K562 (cell line): ENCODE data around the gene NPDC1. TPM values are rescaled to one million over a fixed set of nuclear protein-coding genes. Genes with fewer than 3 reads are reported as not detected.

ENCODE experiments used
- ATAC-seq: fragments of 200-7000 bp; cut with Tn5 transposase; 3 replicates; pipeline ENCODE4 v1.9.1; 2020; ENCODE audit warnings: moderate library complexity
- BruUV-seq: library from RNA; stranded (reverse); fragments of 400-500 nt; replicated peaks from 2 replicates; lab custom pipeline; 2021; lab: Mats Ljungman, UMichigan
- CTCF ChIA-PET: fragments of 300-600 bp; formaldehyde crosslinking; extraction: SDS; loops from one replicate; lab custom pipeline; 2021; ENCODE audit warnings: low intra/inter-chr PET ratio; lab: Yijun Ruan, JAX
- POLR2A ChIA-PET: fragments of 300-600, 350-650 bp; sonication (Branson Sonifier 250); formaldehyde crosslinking; extraction: SDS; loops from one replicate; lab custom pipeline; 2021; ENCODE audit warnings: antibody characterized with exemption, inconsistent platforms; lab: Yijun Ruan, JAX
- DNase-seq, 4 experiments: peaks; one replicate each; pipeline versions ENCODE4 v3.0.0 to v3.0.0-alpha.2; 2011 to 2018; ENCODE audit warnings: low spot score in 3 of 4, mixed read lengths in 3 of 4; ENCODE audit errors: extremely low read depth in 1 of 4
- FAIRE-seq: peaks from 2 replicates; lab custom pipeline; 2011; peaks lifted over from hg19 to GRCh38; lab: Jason Lieb, UNC
- H2AFZ ChIP-seq: 2 replicates; pipeline ENCODE4 v1.6.0; 2011; ENCODE audit warnings: low read depth, low read length, control low read depth, inconsistent platforms
- H3K27ac ChIP-seq: fragments of 200-600 bp; 3 replicates; pipeline ENCODE4 v1.8.0; 2011; ENCODE audit warnings: low read depth, mild to moderate bottlenecking, control low read depth, inconsistent platforms, low read length, moderate library complexity, mixed read lengths; ENCODE audit errors: extremely low read depth
- H3K27me3 ChIP-seq, 2 experiments: fragments of 300-600 bp in 1 of 2; 2 replicates in 1 of 2; 3 replicates in 1 of 2; pipeline versions ENCODE4 v1.6.0 to v1.8.0; 2011; ENCODE audit warnings: inconsistent platforms in 2 of 2, low read length in 2 of 2, mild to moderate bottlenecking in 1 of 2, mixed read lengths in 1 of 2, moderate library complexity in 1 of 2; ENCODE audit not compliant: control insufficient read depth in 2 of 2, insufficient read depth in 2 of 2
- H3K36me3 ChIP-seq: fragments of 300-600 bp; 3 replicates; pipeline ENCODE4 v1.8.0; 2011; ENCODE audit warnings: mild to moderate bottlenecking, low read length, inconsistent platforms; ENCODE audit not compliant: control insufficient read depth, insufficient read depth
- H3K4me1 ChIP-seq, 2 experiments: fragments of 200-600 bp in 1 of 2; replicated peaks in 1 of 2; 2 replicates in 1 of 2; 3 replicates in 1 of 2; pipeline versions ENCODE4 v1.5.1 to v1.8.0; 2011; ENCODE audit warnings: inconsistent platforms in 2 of 2, low read length in 2 of 2, mild to moderate bottlenecking in 1 of 2, mixed read lengths in 1 of 2, moderate library complexity in 1 of 2; ENCODE audit not compliant: control insufficient read depth in 2 of 2, insufficient read depth in 2 of 2
- H3K4me2 ChIP-seq: 2 replicates; pipeline ENCODE4 v1.6.1; 2011; ENCODE audit warnings: low read length, control low read depth, inconsistent platforms, mixed read lengths; ENCODE audit not compliant: insufficient read depth
- H3K4me3 ChIP-seq: fragments of 200-600 bp; sonication (generic), shearing (Covaris generic); 2 replicates; pipeline ENCODE4 v1.5.1; 2016; ENCODE audit warnings: control low read depth, inconsistent platforms
- H3K79me2 ChIP-seq: fragments of 200-600 bp; 3 replicates; pipeline ENCODE4 v1.8.0; 2011; ENCODE audit warnings: low read length, inconsistent platforms; ENCODE audit not compliant: control insufficient read depth, insufficient read depth
- H3K9ac ChIP-seq, 2 experiments: 2 replicates each; pipeline versions ENCODE4 v1.6.0 to v1.6.1; 2011; ENCODE audit warnings: low read depth in 2 of 2, low read length in 2 of 2, control low read depth in 1 of 2, inconsistent platforms in 1 of 2, mild to moderate bottlenecking in 1 of 2, mixed read lengths in 1 of 2; ENCODE audit not compliant: insufficient read depth in 1 of 2
- H3K9me1 ChIP-seq: one replicate; pipeline ENCODE4 v1.6.0; 2011; ENCODE audit warnings: inconsistent platforms, mild to moderate bottlenecking, low read length, moderate library complexity; ENCODE audit not compliant: control insufficient read depth, insufficient read depth
- H3K9me3 ChIP-seq: replicated peaks from 2 replicates; pipeline ENCODE4 v1.5.1; 2011; ENCODE audit warnings: low read depth, low read length, inconsistent platforms; ENCODE audit not compliant: control insufficient read depth, insufficient read depth
- H4K20me1 ChIP-seq: replicated peaks from 2 replicates; pipeline ENCODE4 v1.6.1; 2011; ENCODE audit warnings: low read length, inconsistent platforms, mixed read lengths; ENCODE audit not compliant: control insufficient read depth, insufficient read depth
- ATF3 ChIP-seq, 2 experiments: fragments of 450-650 bp in 1 of 2; sonication (generic) in 1 of 2; formaldehyde crosslinking in 1 of 2; IDR thresholded peaks in 1 of 2; conservative IDR thresholded peaks in 1 of 2; 2 replicates each; pipeline versions ENCODE4 v1.6.1 to v1.8.1; 2016 to 2023; ENCODE audit warnings: mild to moderate bottlenecking in 2 of 2, moderate library complexity in 2 of 2, inconsistent platforms in 1 of 2, missing genetic modification reagents in 1 of 2
- ZFP36 ChIP-seq: fragments of 150-350 bp; IDR thresholded peaks from 2 replicates; pipeline ENCODE4 v1.6.1; 2018; ENCODE audit warnings: low read length, low read depth; ENCODE audit not compliant: partially characterized antibody
- ZNF785 ChIP-seq: fragments of 250-450 bp; sonication (Bioruptor Pico); IDR thresholded peaks from 2 replicates; pipeline ENCODE4 v1.4.0; 2020; ENCODE audit warnings: mild to moderate bottlenecking
- WGBS: fragments of 100-300 bp; shearing (Covaris generic); methylation state at CpG from one replicate; pipeline ENCODE4 v1.1.6; 2016; ENCODE audit warnings: low coverage, mixed read lengths; ENCODE audit not compliant: insufficient coverage; ENCODE audit errors: missing lambda C conversion rate; 5-methylcytosine and 5-hydroxymethylcytosine counted together
- in situ Hi-C: fragments of 300-500 bp; cut with MboI; formaldehyde crosslinking; loops from 4 replicates; pipeline ENCODE4 v1.15.0; 2018; ENCODE audit warnings: inconsistent platforms, mixed read lengths
- intact Hi-C: fragments of 100-400 bp; cut with micrococcal nuclease; formaldehyde crosslinking; loops from 2 replicates; pipeline ENCODE4 v1.14.2; 2022
- polyA plus RNA-seq, 8 experiments: library from polyadenylated mRNA; depleted of rRNA in 4 of 8; stranded (reverse) in 5 of 8; unstranded in 3 of 8; fragments of >200 nt; fragmentation: Nextera tagmentation in 2 of 8; fragmentation: Illumina TruSeq in 1 of 8; extraction: Ambion mirVana in 2 of 8; extraction: Trizol in 1 of 8; gene quantifications; 2 replicates each; pipeline versions ENCODE4 v1.2.1 to v1.2.3, GENCODE V29; 2011 to 2014; ENCODE audit warnings: inconsistent platforms in 1 of 8, missing spikeins in 1 of 8
- total RNA-seq, 7 experiments: library from RNA; depleted of rRNA in 6 of 7; stranded (reverse); fragments of >200 nt in 6 of 7; fragmentation: Illumina TruSeq in 2 of 7; extraction: Trizol in 2 of 7; gene quantifications; 2 replicates each; pipeline versions ENCODE4 v1.2.1 to v1.2.3, GENCODE V29; 2011 to 2021; ENCODE audit warnings: low replicate concordance in 1 of 7

The NPDC1 gene
- total and polyA plus RNA-seq, 9 of the 15 experiments (the other 6 are each of a cell fraction or from before 2014, with no cell fraction given), result 0.06 to 2.1 (median 0.53) TPM; not detected in 3

- H3K27ac ChIP-seq, result no peak overlapping the region
- no peak for DNase-seq
- no peak for TF ChIP-seq ZFP36
- peak; percentile 9; the same call in 1 of the 2 replicates for TF ChIP-seq ATF3 (IDR thresholded peaks at IDR 0.05)
- no peak for TF ChIP-seq ATF3 (CRISPR knock-in tag; conservative IDR thresholded peaks at IDR 0.05)
- TF ChIP-seq ZNF785 (CRISPR knock-in tag), result no peak
- TF ChIP-seq, all 486 proteins: peak for 1
- Histone ChIP-seq H2AFZ (no peak overlapping the region), H3K4me1 (peaks cover 30 to 75% of the 10 kb centered on the region in 2 experiments), H3K9ac (no peak overlapping the region; a peak in 1 of 4 replicates), H4K20me1 (no peaks in the 10 kb centered on the region), H3K4me2 (no peak overlapping the region), H3K27me3 (no peaks in the 10 kb centered on the region), H3K9me1 (no peaks in the 10 kb centered on the region), H3K79me2 (peaks cover 18% of the 10 kb centered on the region), H3K36me3 (peaks cover 22% of the 10 kb centered on the region; the same call in 1 of the 3 replicates), H3K4me3 (no peak overlapping the region), H3K9me3 (peaks cover 6% of the 10 kb centered on the region)
- POLR2A ChIA-PET, result no interaction called here
- intact Hi-C loops (loop anchor here (5.0 kb wide), 1 partner anchor 47 kb away; the partner anchor contains the start of gene C8G), in situ Hi-C loops (no loop called here)
- FAIRE-seq, result no peak
- over 99% methylated on average over 33 of the region's 54 CpGs for WGBS
- CTCF ChIA-PET, result no interaction called here
- BruUV-seq, result no TSS peak
- no peak for ATAC-seq
Measured at GRCh38 chr9:136994180-136994887, 51.6 kb downstream of the NPDC1 start.
